Inferior parietal cortex (tissue), 1 donor: ENCODE measurements around the gene RAB9B.
A peak's percentile ranks its signal among the peaks of the same experiment; 100 is the strongest.

Experiments used
- DNase-seq: peaks from one replicate; pipeline ENCODE4 v3.0.0-alpha.2; 2016; ENCODE audit errors: extremely low spot score

RAB9B gene

DNA sequence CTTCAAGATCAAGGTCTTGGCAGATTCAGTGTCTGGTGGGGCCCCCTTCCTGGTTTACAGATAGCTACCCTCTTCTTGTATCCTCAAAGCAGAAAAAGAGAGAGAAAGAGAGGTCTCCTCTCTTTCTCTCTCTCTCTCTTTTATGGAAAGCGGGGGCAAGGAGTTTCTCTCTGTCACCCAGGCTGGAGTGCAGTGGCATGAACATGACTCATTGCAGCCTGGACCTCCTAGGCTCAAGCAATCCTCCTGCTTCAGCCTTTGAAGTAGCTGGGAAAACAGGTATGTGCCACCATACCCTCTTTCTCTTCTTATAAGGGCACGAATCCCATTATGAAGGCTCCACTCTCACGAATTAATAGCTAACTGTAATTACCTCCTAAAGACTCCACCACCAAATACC is 20.2 kb downstream of the RAB9B start:
- DNase-seq: no peak

DNA sequence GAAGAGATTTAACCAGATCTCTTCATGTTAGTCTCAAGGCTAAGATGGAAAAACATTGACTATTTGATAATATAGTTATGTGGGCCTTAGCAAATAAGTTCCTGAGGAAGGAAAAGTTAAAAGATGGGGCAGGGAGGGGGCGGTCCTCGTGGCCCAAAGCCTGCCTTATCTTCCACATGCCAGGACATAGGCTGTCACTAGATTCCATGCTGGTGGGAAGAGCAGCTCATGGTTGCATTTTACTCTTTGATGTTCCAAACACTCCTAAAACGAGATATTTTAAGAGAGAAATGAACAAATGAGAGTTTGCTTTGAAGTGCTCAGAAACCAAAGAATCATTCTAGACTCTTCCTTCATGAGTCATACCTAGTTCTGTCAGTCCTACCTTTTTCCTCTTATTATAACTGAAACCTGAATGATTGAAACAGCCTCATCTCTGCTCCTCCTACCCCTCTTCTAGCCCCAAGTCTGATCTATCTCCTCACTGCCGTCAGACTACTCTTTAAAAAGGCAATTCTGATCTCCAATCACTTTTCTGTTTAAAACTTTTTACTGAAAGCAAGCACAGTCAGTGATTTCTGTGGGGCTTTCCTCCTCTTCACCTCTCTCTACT is 25.1 kb downstream of the RAB9B start:
- DNase-seq: no peak

DNA sequence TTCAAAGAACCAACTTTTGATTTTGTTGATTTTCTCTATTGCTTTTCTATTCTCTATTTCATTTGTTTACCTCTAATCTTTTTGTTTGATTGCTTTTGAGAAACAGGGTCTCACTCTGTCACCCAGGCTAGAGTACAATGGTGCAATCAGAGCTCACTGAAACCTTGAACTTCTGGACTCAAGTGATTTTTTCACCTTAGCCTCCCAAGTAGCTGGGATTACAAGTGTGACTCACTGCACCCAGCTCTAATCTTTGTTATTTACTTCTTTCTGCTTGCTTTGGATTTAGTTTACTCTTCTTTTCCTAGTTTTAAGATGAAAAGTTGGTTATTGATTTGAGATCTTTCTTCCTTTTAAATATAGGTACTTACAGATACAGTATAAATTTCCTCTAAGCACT is 26.2 kb downstream of the RAB9B start:
- no peak for DNase-seq

DNA sequence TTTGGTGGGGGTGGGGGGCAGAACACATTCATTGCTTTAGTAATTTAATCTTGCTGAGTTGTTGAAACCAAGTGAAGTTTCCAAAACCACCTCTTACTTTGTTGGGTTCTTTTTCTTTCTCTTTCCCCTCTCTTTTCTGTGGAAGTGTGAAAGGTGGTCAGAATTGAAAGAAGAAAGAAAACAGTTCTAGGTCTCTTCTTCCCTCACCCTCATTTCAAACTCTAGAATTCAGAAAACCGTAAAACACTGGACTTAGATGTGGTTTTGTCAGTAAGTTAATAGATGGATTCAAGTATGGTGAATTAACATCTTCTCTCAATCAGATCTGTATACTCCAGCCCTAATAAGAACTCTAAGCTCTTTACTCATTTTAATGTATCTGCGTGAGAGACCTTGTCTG is 31.7 kb downstream of the RAB9B start:
- DNase-seq: no peak

DNA sequence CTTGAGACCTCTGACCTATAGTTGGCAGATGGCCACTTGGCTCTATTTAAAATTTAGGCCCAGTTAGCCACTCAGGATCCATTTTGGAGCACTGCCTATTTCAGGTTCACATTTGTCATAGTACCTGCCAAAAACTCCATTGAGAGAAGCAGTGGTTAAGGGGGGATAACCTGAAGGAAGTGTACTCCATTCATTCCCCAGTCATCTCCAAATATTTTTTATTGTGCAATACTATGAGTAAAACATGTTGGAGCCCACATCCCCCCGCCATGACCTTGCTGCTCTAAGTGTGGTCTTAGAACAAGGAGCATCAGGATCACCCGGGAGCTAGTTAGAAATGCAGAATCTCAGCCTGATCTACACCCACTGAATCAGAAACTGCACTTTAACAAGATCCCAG is 34.4 kb downstream of the RAB9B start:
- DNase-seq: no peak

DNA sequence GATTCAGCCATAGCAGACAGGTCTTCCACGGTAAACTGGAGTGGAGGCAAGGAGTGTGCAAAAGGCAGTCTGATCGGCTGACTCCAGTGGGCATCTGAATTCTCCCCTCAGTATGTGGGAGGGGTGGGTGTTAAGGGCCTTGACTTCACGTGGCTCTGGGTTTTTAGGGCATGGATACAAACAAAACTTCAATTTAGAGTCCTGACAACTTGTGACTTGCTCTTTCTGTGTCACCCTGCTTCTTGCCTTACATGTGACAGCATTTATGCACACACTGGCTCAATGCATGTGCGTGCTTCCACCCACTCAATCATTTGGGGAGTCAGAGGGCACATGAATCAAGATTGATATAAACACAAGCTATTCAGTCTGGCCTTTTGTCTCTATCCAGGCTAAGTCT is 37.9 kb downstream of the RAB9B start:
- DNase-seq: no peak

DNA sequence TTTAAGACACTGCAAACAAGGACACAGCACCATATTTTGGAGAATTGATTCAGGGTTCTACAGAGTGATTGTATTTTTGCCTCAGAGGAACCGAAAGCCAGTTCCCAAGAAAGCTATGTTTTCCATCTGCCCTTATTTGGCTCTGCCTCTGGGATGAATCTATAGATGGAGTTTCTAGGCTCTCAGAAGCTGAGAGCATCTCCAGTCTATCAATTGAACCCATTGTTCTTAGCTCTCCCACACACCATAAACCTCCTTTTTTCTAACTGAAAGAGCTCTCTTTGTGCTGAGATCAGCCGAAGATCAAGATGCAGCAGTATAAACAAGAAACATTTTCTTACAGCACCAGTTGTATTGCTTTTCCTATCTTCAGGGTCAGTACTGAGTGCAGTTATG is 38.5 kb downstream of the RAB9B start:
- DNase-seq: peak; percentile 43

DNA sequence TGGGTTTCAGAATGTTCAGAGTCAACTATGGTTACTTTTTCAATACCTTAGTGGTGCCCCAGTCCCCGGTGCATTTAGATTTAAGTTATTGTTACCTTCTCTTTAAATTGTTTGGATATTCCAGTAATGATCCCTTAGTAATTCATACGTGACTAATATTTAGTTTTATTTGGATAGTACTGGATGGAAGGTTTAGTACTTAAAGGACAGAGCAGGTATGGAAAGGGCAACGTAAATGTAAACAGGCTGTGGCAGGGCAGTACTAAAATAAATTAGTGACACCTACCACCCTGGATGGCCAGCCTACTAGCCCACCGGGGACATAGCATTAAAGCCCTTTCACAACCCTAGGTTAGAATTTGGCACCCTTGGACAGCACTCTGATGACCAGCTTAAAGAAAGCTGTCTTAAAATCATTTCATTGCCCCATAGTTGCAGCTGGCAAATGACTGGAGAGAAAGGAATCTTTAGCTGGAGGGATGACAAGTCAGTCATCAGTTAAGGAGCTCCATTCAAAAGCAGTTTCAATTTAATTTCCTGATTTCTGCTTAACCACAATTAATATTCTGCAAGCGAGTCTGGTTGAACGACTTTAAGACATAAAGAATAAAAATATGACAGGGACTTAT is 39.0 kb downstream of the RAB9B start:
- peak; percentile 13 for DNase-seq

DNA sequence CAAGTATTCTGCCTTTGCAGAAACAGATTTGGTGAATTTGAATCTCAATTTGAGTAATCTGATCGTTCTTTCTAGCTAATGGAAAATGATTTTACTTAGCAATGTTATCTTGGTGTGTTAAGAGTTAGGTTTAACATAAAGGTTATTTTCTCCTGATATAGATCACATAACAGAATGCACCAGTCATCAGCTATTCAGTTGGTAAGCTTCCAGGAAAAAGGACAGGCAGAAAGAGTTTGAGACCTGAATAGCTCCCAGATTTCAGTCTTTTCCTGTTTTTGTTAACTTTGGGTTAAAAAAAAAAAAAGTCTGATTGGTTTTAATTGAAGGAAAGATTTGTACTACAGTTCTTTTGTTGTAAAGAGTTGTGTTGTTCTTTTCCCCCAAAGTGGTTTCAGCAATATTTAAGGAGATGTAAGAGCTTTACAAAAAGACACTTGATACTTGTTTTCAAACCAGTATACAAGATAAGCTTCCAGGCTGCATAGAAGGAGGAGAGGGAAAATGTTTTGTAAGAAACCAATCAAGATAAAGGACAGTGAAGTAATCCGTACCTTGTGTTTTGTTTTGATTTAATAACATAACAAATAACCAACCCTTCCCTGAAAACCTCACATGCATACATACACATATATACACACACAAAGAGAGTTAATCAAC is 40.1 kb downstream of the RAB9B start:
- DNase-seq: no peak

DNA sequence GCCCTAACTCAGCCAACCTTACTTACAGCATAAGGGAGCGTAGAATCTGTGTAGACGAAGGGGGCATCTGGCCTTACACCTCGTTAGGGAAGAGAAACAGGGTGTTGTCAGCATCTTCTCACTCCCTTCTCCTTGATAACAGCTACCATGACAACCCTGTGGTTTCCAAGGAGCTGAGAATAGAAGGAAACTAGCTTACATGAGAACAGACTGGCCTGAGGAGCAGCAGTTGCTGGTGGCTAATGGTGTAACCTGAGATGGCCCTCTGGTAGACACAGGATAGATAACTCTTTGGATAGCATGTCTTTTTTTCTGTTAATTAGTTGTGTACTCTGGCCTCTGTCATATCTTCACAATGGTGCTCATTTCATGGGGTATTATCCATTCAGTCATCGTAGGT is 40.8 kb downstream of the RAB9B start:
- no peak for DNase-seq

DNA sequence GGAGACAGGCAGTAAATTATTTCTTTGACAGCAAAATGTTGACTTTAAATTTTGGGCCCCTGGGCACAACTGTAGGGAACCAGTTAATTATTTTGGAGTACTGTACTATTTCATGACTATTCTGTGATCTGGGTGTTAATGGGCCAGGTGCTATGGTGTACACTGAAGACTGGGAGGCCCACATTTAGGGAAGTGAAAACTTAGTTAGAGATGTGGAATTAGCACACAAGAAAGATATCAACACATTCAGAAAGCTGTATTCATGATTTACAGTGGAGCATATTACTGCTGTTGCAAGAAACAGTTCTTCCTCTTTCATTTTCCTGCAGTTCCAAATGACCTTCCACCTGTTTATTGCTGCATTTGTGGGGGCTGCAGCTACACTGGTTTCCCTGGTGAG is 43.1 kb downstream of the RAB9B start:
- DNase-seq: no peak

DNA sequence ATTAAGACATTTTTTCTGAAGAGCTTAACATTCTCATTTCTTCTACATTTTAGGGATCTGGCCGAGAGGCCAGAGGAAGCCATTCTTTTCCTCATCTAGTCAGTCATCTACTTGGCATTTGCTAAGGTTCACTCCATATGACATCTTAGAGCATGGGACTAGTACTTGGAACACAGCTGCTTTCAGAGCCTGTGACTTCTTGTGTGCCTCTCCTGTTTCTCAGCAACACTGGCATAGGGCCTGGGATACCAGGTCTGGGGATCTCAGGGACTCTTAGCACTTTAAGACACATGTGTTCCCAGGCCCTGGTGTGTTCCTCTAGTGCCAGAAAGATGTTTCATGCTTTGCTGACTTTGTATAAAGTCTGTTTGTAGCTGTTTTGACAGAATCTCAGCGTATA is 48.1 kb downstream of the RAB9B start:
- no peak for DNase-seq

DNA sequence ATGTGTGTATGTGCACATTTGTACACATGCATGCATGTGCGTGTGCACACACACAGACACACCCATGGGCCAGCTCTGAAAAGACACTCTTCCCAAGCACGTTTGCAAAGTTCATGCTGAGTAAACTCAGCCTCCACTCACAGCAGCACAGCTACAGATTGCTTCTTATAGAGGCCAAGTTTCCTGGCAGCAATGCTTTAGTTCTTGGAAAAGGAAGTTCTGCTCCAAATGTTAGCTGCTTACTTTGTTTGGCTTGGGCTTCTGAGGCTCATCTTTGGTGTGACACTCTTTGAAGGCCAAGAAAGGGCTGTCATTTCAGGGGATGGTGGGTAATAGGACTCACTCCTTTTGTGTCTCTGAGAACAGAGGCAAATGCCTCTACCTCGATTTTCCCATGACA is 48.9 kb downstream of the RAB9B start:
- peak; percentile 7 for DNase-seq

DNA sequence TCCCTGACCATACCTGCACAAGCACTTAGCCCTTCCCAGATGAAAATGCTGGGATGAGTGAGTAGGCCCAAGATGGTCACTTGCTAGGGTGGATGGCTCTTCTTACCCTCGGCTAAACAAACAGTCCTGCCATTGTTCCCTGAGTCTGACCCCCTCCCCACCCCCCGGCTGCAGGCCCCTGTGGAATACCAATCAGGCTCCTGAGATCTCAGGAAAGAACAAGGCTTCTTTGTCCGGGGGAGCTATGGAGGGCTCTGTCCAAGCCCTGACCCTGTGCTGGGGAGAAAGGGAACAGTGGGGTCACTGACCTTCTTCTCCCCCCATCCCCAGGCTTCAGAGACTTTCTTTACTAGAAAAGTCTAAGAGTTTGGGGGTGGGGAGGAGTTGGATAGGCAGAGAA is 49.4 kb downstream of the RAB9B start:
- peak; percentile 29 for DNase-seq

DNA sequence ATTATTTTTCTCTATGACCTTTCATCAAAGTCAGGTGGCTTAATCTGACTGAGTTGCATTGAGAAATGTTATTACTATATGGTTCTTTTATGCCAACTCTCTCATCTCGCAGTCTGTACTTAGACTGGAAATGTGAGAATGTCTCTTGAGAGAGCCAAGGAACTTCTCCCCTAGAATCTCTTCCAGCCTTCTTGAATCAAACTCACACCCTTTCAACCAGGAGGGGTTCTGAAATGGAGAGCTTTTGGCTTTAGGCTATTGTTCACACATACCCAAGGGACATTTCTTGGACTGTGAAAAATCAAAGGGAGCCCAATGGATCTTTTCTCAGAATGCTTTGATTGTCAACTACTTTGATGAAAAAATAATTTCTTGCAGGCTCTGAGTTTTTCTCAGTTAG is 50.4 kb downstream of the RAB9B start:
- DNase-seq: no peak

DNA sequence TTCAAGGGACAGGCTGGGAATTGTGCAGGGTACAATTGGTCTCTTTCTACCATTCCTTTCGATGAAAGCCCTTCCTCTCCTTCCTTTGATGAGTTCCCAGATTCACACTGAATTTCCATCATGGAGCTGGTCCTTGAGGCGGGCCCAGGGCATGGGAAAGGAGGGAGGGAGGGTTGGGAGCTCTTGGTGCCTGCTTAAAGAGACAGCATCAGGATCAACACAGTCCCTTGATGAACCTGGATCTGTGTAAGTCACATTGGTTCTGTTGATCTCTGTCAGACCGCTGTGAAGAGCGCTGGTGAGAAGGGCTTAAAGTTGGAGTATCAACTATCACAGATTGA is 51.0 kb downstream of the RAB9B start:
- no peak for DNase-seq

DNA sequence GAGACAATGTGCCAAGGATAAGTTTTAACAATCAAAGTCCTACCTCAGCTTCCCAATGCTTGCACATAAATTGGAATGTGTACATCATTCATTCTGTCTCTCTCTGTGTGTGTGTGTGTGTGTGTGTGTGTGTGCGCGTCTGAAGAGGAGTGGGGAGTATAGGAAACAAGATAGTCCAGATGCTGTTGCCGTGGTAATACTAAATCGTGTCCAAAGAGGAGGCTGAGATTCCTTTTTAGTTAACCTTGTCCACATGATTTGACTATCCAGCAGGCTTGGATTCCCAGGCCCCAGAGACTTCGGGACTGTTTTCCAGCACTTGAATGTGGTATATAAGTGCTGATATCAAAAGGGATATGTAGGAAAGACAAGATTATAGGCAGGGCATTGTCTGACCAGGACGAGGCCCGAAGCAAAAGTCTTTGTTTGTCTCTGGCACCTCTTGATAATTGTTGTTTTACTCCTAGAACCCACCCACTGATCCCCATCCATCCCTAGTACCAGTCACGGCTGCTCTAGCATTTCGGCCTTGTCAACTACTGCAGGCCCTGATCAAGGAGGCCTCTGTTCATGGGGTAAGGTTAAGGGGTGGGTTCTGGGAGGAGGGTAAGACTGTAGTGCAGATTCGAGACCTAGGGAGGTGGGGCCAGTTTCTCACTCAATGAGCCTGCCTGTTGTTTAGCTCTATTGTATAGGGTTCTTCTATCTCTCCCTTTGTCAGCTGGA is 51.6 kb downstream of the RAB9B start:
- peak; percentile 47 for DNase-seq

DNA sequence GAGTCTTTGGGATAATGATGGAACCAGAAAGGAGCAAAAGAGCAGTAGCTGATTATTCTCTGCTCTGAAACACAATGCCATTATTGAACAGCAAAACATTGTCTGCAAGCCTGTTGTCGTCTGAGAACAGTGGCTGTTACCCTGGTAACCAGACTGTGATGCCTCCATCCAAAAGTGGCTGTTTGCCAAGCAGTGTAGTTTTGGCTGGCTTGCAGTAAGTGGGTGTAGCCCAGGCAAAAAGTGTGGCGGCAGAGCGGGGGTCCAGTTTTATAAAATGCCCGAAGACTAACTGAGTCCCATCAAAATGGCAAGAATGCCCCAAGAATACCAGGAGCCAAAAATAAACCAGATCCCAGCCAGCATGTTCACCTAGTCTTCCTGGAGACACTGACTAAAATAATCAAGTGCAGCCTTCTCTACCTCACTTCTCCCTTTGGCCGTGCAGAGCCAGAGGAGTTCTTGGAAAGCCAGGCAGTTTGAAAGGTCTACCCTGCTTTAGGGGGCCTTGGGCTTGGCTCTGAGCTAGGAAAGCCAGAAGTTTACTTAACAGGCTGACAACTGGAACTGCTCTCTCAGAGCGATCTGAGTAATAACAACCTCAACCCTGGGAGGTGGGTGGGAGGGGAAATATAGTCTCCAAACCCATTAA is 52.8 kb downstream of the RAB9B start:
- DNase-seq: peak; percentile 50

DNA sequence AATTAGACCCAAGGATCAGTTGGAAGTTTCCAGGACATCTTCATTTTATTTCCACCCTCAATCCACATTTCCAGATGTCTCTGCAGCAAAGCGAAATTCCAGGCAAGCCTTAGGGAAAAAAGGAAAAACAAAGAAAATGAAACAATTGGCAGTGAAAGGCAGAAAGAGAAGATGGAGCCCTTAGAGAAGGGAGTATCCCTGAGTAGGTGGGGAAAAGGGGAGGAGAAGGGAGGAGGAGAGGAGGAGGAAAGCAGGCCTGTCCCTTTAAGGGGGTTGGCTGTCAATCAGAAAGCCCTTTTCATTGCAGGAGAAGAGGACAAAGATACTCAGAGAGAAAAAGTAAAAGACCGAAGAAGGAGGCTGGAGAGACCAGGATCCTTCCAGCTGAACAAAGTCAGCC is 55.5 kb downstream of the RAB9B start, which contains the start of gene PLP1:
PLP1 (plus strand) TSS at position 295 of the 400 bp plus-strand sequence. CDS start 156 bp downstream, outside the sequence.
- peak; percentile 51 for DNase-seq

DNA sequence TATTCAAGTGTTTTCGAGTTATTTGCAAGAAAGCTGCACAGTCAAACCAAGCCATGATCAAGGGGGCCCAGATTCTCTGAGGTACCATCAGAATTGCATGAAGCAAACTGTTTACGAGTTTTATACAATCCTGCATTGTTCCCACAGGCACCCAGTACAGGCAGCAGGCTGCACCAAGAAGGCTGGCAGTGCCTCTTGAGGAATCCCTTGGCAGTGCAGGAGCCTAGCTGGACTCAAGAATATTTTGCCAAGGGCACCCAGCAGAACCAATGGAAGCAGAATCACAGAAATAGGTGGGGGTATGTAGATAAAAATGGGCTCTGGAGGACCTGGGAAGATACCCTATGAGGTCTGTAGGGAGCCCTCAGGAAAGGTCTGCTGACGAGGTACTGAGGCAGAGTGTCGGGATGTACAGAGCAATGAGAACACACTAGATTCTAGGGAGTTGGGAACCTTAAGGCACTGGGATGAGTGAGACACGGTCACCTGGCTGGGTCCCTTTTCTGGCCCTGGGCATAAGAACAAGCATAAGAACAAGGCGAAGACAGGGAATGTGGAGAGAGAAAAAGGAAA is 57.9 kb downstream of the RAB9B start:
- DNase-seq: peak; percentile 65

DNA sequence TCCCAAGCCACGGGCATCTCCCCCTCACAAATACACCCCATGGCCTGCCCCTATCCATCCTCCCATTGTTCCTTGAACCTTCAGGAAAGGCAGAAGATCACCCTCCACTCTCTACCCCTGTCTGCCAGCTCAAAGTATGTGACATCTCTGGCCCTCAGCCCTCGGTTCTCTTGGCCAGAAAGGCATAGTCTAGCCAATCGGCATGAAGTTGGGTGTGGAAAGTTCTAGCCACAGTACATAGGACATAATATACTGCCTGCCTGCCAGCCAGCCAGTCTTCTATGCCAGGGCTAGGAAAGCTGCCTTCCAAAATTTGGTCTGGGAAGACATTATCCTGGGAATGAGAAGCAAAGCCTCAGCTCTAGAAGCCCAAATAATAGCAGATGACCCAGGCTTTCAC is 58.6 kb downstream of the RAB9B start:
- peak; percentile 29 for DNase-seq
